Esophagus muscularis mucosa (tissue), 4 donors: ENCODE data around the gene ARID5B. TPM values are rescaled to one million over a fixed set of nuclear protein-coding genes. Genes with fewer than 3 reads are reported as not detected.
A peak's percentile ranks its signal among the peaks of the same experiment; 100 is the strongest.

ENCODE experiments used
- DNase-seq: peaks from one replicate; pipeline ENCODE4 v3.0.0-alpha.2; 2017; ENCODE audit errors: extremely low spot score
- H3K27ac ChIP-seq, 4 donors: fragments of 200-600 bp; sonication (generic); replicated peaks in 1 of 4; 1 replicate in 3 of 4; 2 replicates in 1 of 4; pipeline ENCODE4 v1.5.1; 2016 to 2019; ENCODE audit warnings: mild to moderate bottlenecking in 1 of 4
- H3K27me3 ChIP-seq, 4 donors: fragments of 200-600 bp; sonication (generic); one replicate each; pipeline versions ENCODE4 v1.5.1 to v1.6.0; 2016 to 2019
- H3K36me3 ChIP-seq, 4 donors: fragments of 200-600 bp; sonication (generic); one replicate each; pipeline ENCODE4 v1.5.1; 2016 to 2019
- H3K4me1 ChIP-seq, 4 donors: fragments of 200-600 bp; sonication (generic); one replicate each; pipeline ENCODE4 v1.5.1; 2016 to 2019
- H3K4me3 ChIP-seq, 4 donors: fragments of 200-600 bp; sonication (generic); 1 replicate in 2 of 4; 2 replicates in 2 of 4; pipeline ENCODE4 v1.5.1; 2016 to 2019; ENCODE audit warnings: mild to moderate bottlenecking in 4 of 4, moderate library complexity in 1 of 4
- H3K9me3 ChIP-seq, 4 donors: fragments of 200-600 bp; sonication (generic); 1 replicate in 3 of 4; 2 replicates in 1 of 4; pipeline ENCODE4 v1.5.1; 2016 to 2019
- EP300 ChIP-seq: sonication (generic); formaldehyde crosslinking; IDR thresholded peaks from one replicate; pipeline ENCODE4 v1.6.1; 2017; ENCODE audit warnings: antibody characterized with exemption
- POLR2A ChIP-seq: fragments of 450-650 bp; IDR thresholded peaks from one replicate; pipeline ENCODE4 v1.6.1; 2017; ENCODE audit warnings: antibody characterized with exemption, moderate library complexity, mild to moderate bottlenecking, low read depth
- POLR2AphosphoS5 ChIP-seq, 2 donors: sonication (generic); formaldehyde crosslinking; IDR thresholded peaks; one replicate each; pipeline ENCODE4 v1.6.1; 2017; ENCODE audit warnings: antibody characterized with exemption in 2 of 2
- WGBS: methylation state at CpG from one replicate; pipeline ENCODE4 v1.1.5; 2018; 5-methylcytosine and 5-hydroxymethylcytosine counted together
- intact Hi-C: fragments of 100-400 bp; cut with DNase I; formaldehyde crosslinking; loops from one replicate; pipeline ENCODE4 v1.15.1; 2023
- total RNA-seq, 4 donors: library from RNA; depleted of rRNA; stranded (reverse); fragments of >200 nt; gene quantifications; one replicate each; pipeline versions ENCODE4 v1.1.0 to v1.2.1, GENCODE V29; 2016
- TF ChIP-seq, protein P1 (sequence below), 3 experiments: fragments of 200-600 bp in 2 of 3; fragments of 450-650 bp in 1 of 3; sonication (generic) in 2 of 3; IDR thresholded peaks; one replicate each; pipeline ENCODE4 v1.5.1; 2017 to 2019; ENCODE audit warnings: antibody characterized with exemption in 3 of 3, mild to moderate bottlenecking in 2 of 3, moderate library complexity in 1 of 3

ARID5B gene
- total RNA-seq, 4 donors from 2014 or later = 33.6 to 150 (median 64.9) TPM

DNA sequence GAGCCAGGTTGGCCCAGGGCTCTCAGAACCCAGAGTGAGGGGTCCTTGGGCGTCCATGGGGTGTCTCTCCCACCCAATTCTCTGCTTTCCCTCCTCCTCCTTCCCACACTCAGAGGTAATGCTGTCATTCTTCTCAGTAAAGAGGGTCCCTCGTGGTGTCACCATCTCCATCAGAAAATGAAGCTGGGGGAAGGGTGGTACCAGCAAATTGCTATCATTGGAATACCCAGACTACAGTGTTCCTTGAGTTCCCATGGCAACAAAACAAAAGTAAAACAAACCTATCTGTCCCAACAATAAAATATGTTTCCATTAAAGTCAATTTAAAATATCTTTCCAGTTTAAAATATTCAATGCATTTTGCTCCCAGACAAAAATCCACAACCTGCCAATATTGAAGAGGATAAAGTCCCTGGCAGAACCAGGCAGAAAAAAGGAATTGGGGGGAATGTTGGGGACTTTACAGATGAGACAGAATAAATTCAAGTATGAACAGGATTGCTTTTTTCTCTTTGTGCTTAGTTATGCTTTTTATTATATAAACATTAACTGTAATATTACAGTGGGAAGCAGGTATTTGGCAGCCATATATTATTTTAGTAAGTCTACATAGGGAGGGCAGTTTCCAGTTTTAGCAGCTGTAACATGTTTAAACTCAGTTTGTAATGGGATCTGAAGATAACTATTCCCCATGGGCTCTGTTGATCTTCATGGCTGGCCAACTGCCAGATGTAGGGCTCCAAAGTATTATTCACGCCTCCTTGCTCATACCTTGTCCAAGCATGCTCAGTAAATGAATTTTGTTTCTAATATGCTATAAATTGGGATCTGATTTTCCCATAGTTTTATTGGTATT is 182.1 kb downstream of the ARID5B start:
- H3K27me3 ChIP-seq = no peaks in the 10 kb centered on the region
- TF ChIP-seq POLR2A (no peak), EP300 (no peak), POLR2AphosphoS5 (IDR thresholded peaks at IDR 0.05) (peak in 1 of 2 donors; percentile 9)
- TF ChIP-seq, protein P1, sequence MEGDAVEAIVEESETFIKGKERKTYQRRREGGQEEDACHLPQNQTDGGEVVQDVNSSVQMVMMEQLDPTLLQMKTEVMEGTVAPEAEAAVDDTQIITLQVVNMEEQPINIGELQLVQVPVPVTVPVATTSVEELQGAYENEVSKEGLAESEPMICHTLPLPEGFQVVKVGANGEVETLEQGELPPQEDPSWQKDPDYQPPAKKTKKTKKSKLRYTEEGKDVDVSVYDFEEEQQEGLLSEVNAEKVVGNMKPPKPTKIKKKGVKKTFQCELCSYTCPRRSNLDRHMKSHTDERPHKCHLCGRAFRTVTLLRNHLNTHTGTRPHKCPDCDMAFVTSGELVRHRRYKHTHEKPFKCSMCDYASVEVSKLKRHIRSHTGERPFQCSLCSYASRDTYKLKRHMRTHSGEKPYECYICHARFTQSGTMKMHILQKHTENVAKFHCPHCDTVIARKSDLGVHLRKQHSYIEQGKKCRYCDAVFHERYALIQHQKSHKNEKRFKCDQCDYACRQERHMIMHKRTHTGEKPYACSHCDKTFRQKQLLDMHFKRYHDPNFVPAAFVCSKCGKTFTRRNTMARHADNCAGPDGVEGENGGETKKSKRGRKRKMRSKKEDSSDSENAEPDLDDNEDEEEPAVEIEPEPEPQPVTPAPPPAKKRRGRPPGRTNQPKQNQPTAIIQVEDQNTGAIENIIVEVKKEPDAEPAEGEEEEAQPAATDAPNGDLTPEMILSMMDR (IDR thresholded peaks at IDR 0.05) = no peak
- 14% methylated on average over 3 of the region's 3 CpGs for WGBS
- no peaks in the 10 kb centered on the region for H3K9me3 ChIP-seq
- H3K4me3 ChIP-seq = peak overlapping the region in 3 of 4 donors; percentile 5 to 26 (median 6)
- peak overlapping the region; percentile 79 to 84 (median 82) for H3K27ac ChIP-seq
- intact Hi-C loops = no loop called here
- H3K4me1 ChIP-seq = peaks cover 52 to 69% (median 62%) of the 10 kb centered on the region in 4 donors
- H3K36me3 ChIP-seq = peaks cover 6 to 42% (median 30%) of the 10 kb centered on the region in 4 donors
- DNase-seq = no peak

DNA sequence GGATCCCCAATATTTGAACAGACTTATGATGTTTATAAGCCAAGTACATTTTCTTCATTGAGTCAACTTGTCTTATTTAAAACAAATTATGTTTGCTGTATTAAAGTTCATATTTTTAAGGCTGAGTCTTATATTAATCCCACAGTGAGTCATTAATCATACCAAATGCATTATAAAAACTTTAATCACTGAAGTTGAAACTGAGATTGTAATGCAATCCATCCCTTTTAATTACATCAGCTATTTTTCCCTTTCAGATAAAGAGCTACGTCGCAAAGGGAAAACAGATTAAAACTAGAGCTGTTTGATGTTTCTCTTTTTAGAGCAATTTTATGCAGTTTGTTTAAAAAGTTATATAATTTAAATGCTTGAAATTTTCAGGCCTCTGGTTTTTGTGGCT is 183.0 kb downstream of the ARID5B start:
- intact Hi-C loops = no loop called here
- Histone ChIP-seq H3K27me3 (no peaks in the 10 kb centered on the region), H3K9me3 (no peaks in the 10 kb centered on the region), H3K36me3 (peaks cover 6 to 47% (median 34%) of the 10 kb centered on the region in 4 donors), H3K4me1 (peaks cover 52 to 67% (median 61%) of the 10 kb centered on the region in 4 donors), H3K4me3 (no peak overlapping the region), H3K27ac (peak overlapping the region; percentile 79 to 84 (median 82))
- 35% methylated on average over 2 of the region's 2 CpGs for WGBS
- TF ChIP-seq POLR2AphosphoS5 (IDR thresholded peaks at IDR 0.05) (no peak), POLR2A (no peak), EP300 (no peak)
- TF ChIP-seq, protein P1 (IDR thresholded peaks at IDR 0.05) = no peak
- DNase-seq = no peak

DNA sequence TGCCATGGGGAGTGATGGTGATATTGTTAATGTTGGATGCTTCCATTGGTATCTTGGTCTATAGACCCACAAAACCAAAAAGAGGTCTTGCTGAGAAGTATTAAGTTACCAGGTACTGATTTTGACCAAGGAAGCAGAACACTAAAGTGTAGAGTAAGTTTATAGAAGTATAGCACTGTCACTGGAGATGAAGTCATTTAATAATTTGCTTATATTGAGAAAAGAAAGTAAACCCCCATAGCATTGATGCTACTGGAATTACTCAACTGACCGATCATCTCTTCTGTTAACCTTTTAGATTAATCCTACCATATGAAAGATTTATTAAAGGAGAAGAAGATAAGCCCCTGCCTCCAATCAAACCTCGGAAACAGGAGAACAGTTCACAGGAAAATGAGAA is 183.9 kb downstream of the ARID5B start:
- Histone ChIP-seq H3K9me3 (no peaks in the 10 kb centered on the region), H3K27me3 (no peaks in the 10 kb centered on the region), H3K27ac (peak overlapping the region; percentile 79 to 84 (median 82)), H3K4me3 (no peak overlapping the region), H3K36me3 (peaks cover 6 to 49% (median 39%) of the 10 kb centered on the region in 4 donors), H3K4me1 (peaks cover 47 to 59% (median 53%) of the 10 kb centered on the region in 4 donors)
- intact Hi-C loops = no loop called here
- TF ChIP-seq, protein P1 (IDR thresholded peaks at IDR 0.05) = no peak
- TF ChIP-seq POLR2A = no peak
- no peak for TF ChIP-seq EP300
- no peak for DNase-seq
- WGBS = 90% methylated on average over 2 of the region's 2 CpGs

DNA sequence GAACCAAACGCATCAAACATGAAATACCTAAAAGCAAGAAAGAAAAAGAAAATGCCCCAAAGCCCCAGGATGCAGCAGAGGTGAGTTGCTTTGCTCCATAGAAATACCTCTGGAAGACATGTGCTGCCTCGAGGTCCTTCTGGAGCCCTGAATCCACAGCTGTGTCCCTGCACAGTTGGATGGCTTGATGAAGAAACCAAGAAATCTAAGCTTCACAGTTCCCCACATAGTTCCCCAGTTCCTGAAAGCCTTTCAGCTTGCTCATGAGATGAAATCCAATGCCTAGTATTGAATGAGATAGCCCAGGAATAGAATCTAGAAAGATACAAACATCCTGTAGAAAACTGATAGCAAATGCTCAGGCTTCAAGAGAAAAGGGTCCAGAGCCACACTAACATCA is 184.3 kb downstream of the ARID5B start:
- 97% methylated on average over 2 of the region's 2 CpGs for WGBS
- TF ChIP-seq POLR2A (no peak), EP300 (no peak), POLR2AphosphoS5 (IDR thresholded peaks at IDR 0.05) (no peak)
- TF ChIP-seq, protein P1 (IDR thresholded peaks at IDR 0.05) = no peak
- intact Hi-C loops = no loop called here
- H3K36me3 ChIP-seq = peaks cover 7 to 54% (median 43%) of the 10 kb centered on the region in 4 donors
- no peak overlapping the region for H3K4me3 ChIP-seq
- H3K9me3 ChIP-seq = no peaks in the 10 kb centered on the region
- H3K4me1 ChIP-seq = peaks cover 43 to 55% (median 48%) of the 10 kb centered on the region in 4 donors
- peak overlapping the region in 3 of 4 donors; percentile 82 to 84 (median 83) for H3K27ac ChIP-seq
- no peak for DNase-seq
- no peaks in the 10 kb centered on the region for H3K27me3 ChIP-seq
